Loucy (cell line): ENCODE measurements around the gene NDST1.

Experiments
- CTCF ChIP-seq: fragments of 200-600 bp; sonication (generic); conservative IDR thresholded peaks from 2 replicates; pipeline ENCODE4 v1.5.1; 2014; ENCODE audit warnings: mild to moderate bottlenecking, antibody characterized with exemption, low read length
- EZH2phosphoT487 ChIP-seq: fragments of 200-600 bp; IDR thresholded peaks from 2 replicates; pipeline ENCODE4 v1.6.1; 2018; ENCODE audit warnings: antibody characterized with exemption, mild to moderate bottlenecking, moderate library complexity, borderline replicate concordance

GRCh38 chr5:150500905-150501304 lies 7.0 kb upstream of the NDST1 start:
- TF ChIP-seq CTCF = no peak
- no peak for TF ChIP-seq EZH2phosphoT487
